A673 (cell line): ENCODE results near the gene ETFB. TPM values are rescaled to one million over a fixed set of nuclear protein-coding genes. Genes with fewer than 3 reads are reported as not detected.

Source experiments
- BruUV-seq: library from RNA; stranded (reverse); fragments of 400-500 nt; replicated peaks from 2 replicates; lab custom pipeline; 2021; lab: Mats Ljungman, UMichigan
- CTCF ChIA-PET: fragments of 300-600 bp; sonication (Branson Sonifier 250); formaldehyde crosslinking; loops from one replicate; lab custom pipeline; 2022; ENCODE audit warnings: antibody characterized with exemption; lab: Charles Lee
- POLR2A ChIA-PET: fragments of 300-600 bp; sonication (Branson Sonifier 250); formaldehyde crosslinking; loops from one replicate; lab custom pipeline; 2022; ENCODE audit warnings: antibody characterized with exemption; ENCODE audit not compliant: low non-redundant PET; lab: Charles Lee
- DNase-seq: peaks from one replicate; pipeline ENCODE4 v3.0.0-alpha.2; 2015; ENCODE audit warnings: low spot score
- H3K27ac ChIP-seq: fragments of 200-600 bp; sonication (generic); 2 replicates; pipeline ENCODE4 v1.5.1; 2016; ENCODE audit warnings: mixed run types, low read depth, mild to moderate bottlenecking, mixed read lengths, antibody characterized with exemption, low read length; ENCODE audit not compliant: poor library complexity, severe bottlenecking
- H3K27me3 ChIP-seq: fragments of 200-600 bp; sonication (generic); replicated peaks from 2 replicates; pipeline ENCODE4 v1.6.1; 2017; ENCODE audit warnings: mixed run types, low read depth, mild to moderate bottlenecking, mixed read lengths, antibody characterized with exemption, low read length; ENCODE audit not compliant: insufficient read depth, poor library complexity
- H3K36me3 ChIP-seq: fragments of 200-600 bp; sonication (generic); 2 replicates; pipeline ENCODE4 v1.6.1; 2016; ENCODE audit warnings: mixed run types, mild to moderate bottlenecking, mixed read lengths, antibody characterized with exemption, low read length; ENCODE audit not compliant: insufficient read depth, poor library complexity, severe bottlenecking
- H3K4me1 ChIP-seq: fragments of 200-600 bp; sonication (generic); 2 replicates; pipeline ENCODE4 v1.6.1; 2017; ENCODE audit warnings: mixed run types, mild to moderate bottlenecking, mixed read lengths, antibody characterized with exemption, low read length; ENCODE audit not compliant: insufficient read depth, poor library complexity, severe bottlenecking
- H3K4me3 ChIP-seq: fragments of 200-600 bp; sonication (generic); 2 replicates; pipeline ENCODE4 v1.5.1; 2016; ENCODE audit warnings: low read depth, mixed run types, mild to moderate bottlenecking, mixed read lengths, low read length; ENCODE audit not compliant: poor library complexity, severe bottlenecking
- H3K9me3 ChIP-seq: fragments of 200-600 bp; sonication (generic); 2 replicates; pipeline ENCODE4 v1.6.1; 2016; ENCODE audit warnings: mixed run types, low read depth, mild to moderate bottlenecking, mixed read lengths, antibody characterized with exemption, low read length; ENCODE audit not compliant: poor library complexity, severe bottlenecking
- EZH2 ChIP-seq: fragments of 200-600 bp; sonication (generic); IDR thresholded peaks from 2 replicates; pipeline ENCODE4 v1.6.1; 2017; ENCODE audit warnings: borderline replicate concordance, low read depth, mild to moderate bottlenecking, mixed read lengths, antibody characterized with exemption, low read length; ENCODE audit not compliant: poor library complexity, severe bottlenecking
- intact Hi-C: fragments of 100-400 bp; cut with micrococcal nuclease; formaldehyde crosslinking; loops from one replicate; pipeline ENCODE4 v1.10.0; 2022; ENCODE audit not compliant: unreplicated experiment
- total RNA-seq: library from RNA; stranded (reverse); gene quantifications from 2 replicates; pipeline ENCODE4 v1.2.3, GENCODE V29; 2021
- TF ChIP-seq, protein P1 (sequence below): fragments of 300-800, 200-600 bp; sonication (generic); conservative IDR thresholded peaks from 2 replicates; pipeline ENCODE4 v1.5.1; 2017; ENCODE audit warnings: low read depth, mild to moderate bottlenecking, antibody characterized with exemption, low read length, moderate library complexity, mixed read lengths

The ETFB gene
- total RNA-seq, 1 experiment from 2014 or later: 52.6 TPM

DNA sequence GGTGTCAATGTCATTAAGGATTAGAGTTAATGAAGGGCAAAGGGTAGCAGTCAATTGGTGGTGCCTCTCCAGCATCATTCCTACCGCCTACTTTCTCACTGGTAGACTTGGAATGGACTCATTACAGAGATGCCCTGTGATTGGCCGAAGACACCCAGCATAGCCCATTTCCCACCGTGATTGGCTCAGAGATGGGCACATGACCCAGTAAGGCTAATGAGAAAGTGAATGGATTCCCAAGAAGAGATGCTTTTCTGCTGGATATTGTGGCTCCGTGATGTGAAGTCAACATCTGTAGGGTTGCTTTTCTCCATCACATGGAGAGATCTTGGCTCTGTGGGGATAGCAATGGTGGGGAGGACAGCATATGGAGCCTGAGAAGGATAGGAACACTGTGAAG, 35.8 kb downstream of the ETFB start:
- CTCF ChIA-PET: no interaction called here
- DNase-seq: no peak
- no peak for TF ChIP-seq EZH2
- TF ChIP-seq, protein P1, sequence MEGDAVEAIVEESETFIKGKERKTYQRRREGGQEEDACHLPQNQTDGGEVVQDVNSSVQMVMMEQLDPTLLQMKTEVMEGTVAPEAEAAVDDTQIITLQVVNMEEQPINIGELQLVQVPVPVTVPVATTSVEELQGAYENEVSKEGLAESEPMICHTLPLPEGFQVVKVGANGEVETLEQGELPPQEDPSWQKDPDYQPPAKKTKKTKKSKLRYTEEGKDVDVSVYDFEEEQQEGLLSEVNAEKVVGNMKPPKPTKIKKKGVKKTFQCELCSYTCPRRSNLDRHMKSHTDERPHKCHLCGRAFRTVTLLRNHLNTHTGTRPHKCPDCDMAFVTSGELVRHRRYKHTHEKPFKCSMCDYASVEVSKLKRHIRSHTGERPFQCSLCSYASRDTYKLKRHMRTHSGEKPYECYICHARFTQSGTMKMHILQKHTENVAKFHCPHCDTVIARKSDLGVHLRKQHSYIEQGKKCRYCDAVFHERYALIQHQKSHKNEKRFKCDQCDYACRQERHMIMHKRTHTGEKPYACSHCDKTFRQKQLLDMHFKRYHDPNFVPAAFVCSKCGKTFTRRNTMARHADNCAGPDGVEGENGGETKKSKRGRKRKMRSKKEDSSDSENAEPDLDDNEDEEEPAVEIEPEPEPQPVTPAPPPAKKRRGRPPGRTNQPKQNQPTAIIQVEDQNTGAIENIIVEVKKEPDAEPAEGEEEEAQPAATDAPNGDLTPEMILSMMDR: no peak
- BruUV-seq: no TSS peak
- intact Hi-C loops: loop anchor here (10.0 kb wide), 1 partner anchor 334 kb away; no protein-coding TSS in a partner anchor
- Histone ChIP-seq H3K27ac (no peak overlapping the region), H3K27me3 (peaks cover 8% of the 10 kb centered on the region), H3K36me3 (no peaks in the 10 kb centered on the region), H3K9me3 (no peaks in the 10 kb centered on the region), H3K4me3 (no peak overlapping the region), H3K4me1 (no peaks in the 10 kb centered on the region)
- POLR2A ChIA-PET: no interaction called here

DNA sequence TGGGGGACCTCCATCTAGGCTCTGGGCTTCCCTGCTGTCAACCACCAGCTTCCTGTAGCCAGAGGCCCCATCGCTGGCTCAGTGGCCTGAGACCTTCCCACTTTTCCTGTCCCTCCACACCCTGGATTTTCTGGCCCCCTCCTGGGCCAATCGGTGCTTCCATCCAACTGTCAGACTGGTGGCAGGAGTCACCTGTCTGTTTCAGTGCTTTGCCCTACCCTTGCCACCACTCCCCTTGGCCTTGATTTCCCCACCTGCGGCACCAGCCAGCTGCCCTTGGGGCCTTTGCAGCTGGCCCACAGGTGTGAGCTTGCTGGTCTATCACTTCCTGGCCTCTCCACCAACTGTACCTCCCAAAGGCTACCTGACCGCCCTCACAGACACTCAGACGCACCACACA, 36.8 kb downstream of the ETFB start:
- H3K27ac ChIP-seq: no peak overlapping the region
- CTCF ChIA-PET: no interaction called here
- POLR2A ChIA-PET: no interaction called here
- no peak overlapping the region for H3K4me3 ChIP-seq
- H3K4me1 ChIP-seq: no peaks in the 10 kb centered on the region
- DNase-seq: no peak
- H3K27me3 ChIP-seq: peaks cover 8% of the 10 kb centered on the region
- intact Hi-C loops: no loop called here
- no TSS peak for BruUV-seq
- no peaks in the 10 kb centered on the region for H3K9me3 ChIP-seq
- TF ChIP-seq EZH2: no peak
- TF ChIP-seq, protein P1: no peak
- no peaks in the 10 kb centered on the region for H3K36me3 ChIP-seq

DNA sequence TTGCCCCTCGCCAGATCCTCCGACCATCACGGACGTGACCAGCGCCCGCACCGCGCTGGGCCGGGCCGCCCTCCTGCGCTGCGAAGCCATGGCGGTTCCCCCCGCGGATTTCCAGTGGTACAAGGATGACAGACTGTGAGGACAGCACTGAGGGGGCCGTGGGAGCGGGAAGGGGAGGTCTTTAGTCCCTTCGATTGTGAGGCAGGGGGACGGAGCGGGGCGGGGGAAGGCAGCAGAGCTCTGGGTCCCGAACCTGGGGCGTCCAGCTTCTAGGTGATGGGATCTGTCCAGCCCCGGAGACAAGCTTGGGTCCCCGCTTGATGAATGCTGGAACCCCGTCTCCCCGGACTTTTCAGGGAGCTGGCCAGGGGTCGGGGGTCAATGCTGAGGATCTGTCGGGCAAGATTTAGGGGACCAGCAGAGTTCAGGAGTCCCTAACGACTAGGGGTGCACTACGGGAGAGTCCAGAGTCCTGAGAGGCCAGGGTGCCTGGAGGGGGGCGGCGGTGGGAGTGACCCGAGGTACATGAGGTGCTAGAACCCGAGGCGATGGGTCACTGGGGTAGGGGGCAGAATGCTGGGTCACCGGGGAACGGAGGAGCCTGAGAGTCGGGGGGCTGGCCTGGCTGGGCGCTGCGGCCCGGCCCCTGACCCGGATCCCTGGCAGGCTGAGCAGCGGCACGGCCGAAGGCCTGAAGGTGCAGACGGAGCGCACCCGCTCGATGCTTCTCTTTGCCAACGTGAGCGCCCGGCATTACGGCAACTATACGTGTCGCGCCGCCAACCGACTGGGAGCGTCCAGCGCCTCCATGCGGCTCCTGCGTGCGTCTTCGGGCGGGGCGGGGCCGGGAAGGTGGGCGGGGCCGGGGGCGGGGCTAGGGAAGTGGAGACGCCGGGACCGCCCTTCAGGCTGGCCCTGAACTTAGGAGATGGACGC, 38.9 kb downstream of the ETFB start:
- POLR2A ChIA-PET: no interaction called here

More for the DNA sequence above, 38.9 kb downstream of the ETFB start:
- Histone ChIP-seq H3K27ac (no peak overlapping the region), H3K4me3 (peak overlapping the region; percentile 17), H3K4me1 (no peaks in the 10 kb centered on the region), H3K27me3 (peaks cover 8% of the 10 kb centered on the region), H3K36me3 (no peaks in the 10 kb centered on the region), H3K9me3 (no peaks in the 10 kb centered on the region)
- intact Hi-C loops: no loop called here
- DNase-seq: peak; percentile 70
- TF ChIP-seq EZH2: no peak
- TF ChIP-seq, protein P1: peak; percentile 51
- CTCF ChIA-PET: interaction anchor here (1.4 kb wide), 1 partner anchor 12 kb away, joined by 3 read pairs; no protein-coding TSS in a partner anchor
- BruUV-seq: no TSS peak
